ENCODE measurements around the gene ZNF280D.

DNA sequence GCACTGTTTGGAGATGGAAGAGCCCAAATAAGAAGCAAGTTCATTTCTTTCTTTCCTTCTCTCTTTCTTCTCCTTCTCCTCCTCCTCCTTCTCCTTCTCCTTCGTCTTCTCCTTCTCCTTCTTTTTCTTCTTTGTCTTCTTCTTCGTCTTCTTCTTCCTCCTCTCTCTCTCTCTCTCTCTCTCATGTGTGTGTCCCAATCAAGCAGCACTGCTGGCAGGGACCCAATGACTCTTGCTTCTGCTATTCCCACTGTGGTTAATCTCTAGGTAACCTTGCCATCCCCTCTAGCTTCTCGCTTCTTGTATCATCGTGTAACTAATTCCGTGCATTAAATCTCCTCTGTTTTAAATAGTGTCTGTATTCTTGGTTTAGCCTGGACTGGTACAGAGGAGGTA is 26.1 kb upstream of the ZNF280D start:
- no peak for TF ChIP-seq EZH2 (IDR thresholded peaks at IDR 0.05)
- no peak for TF ChIP-seq POLR2AphosphoS5 (IDR thresholded peaks at IDR 0.05; ENCODE audit: borderline replicate concordance, low read depth, low read length)

Measured in SK-N-MC (cell line).